Activated CD8-positive, alpha-beta memory T cell treated with anti-CD3 and anti-CD28 coated beads, Interleukin-2, amount 50 U/mL, for 4 hours (primary cell): ENCODE data around the gene P3H2.

Experiments used
- DNase-seq: peaks from one replicate; pipeline ENCODE4 v3.0.0-alpha.2; 2020

P3H2 gene

GRCh38 chr3:189941679-189942078 lies 179.0 kb downstream of the P3H2 start:
- DNase-seq, result no peak

- no peak for DNase-seq
These were observed 179.6 kb downstream of the P3H2 start for GRCh38 chr3:189941125-189941524.

- no peak for DNase-seq
These were observed 183.2 kb downstream of the P3H2 start for GRCh38 chr3:189937302-189938127.

GRCh38 chr3:189936201-189936945 lies 184.3 kb downstream of the P3H2 start:
- no peak for DNase-seq

- DNase-seq, result no peak
These were observed 192.5 kb downstream of the P3H2 start for GRCh38 chr3:189927975-189928895.

GRCh38 chr3:189921770-189922169 lies 198.9 kb downstream of the P3H2 start:
- no peak for DNase-seq

GRCh38 chr3:189914799-189915198 lies 205.9 kb downstream of the P3H2 start:
- no peak for DNase-seq

GRCh38 chr3:189911001-189911400 lies 209.7 kb downstream of the P3H2 start:
- no peak for DNase-seq

- no peak for DNase-seq
These were observed 211.1 kb downstream of the P3H2 start for GRCh38 chr3:189909573-189909972.

- DNase-seq, result no peak
These were observed 211.6 kb downstream of the P3H2 start for GRCh38 chr3:189909139-189909538.

GRCh38 chr3:189908646-189909045 lies 212.1 kb downstream of the P3H2 start:
- DNase-seq, result no peak

- DNase-seq, result no peak
These were observed 212.9 kb downstream of the P3H2 start for GRCh38 chr3:189907803-189908202.
